GM12892 (cell line): ENCODE measurements around the gene TNFAIP2.
"Not testable (repeated sequence)": the region's sequence is repeated elsewhere in the genome, so short reads cannot be mapped to it uniquely, and the experiment has no call there.

Source experiments
- POLR2A ChIP-seq: IDR thresholded peaks from 2 replicates; pipeline ENCODE4 v1.6.1; 2011; ENCODE audit warnings: low read depth, low read length, control low read depth
- TAF1 ChIP-seq: IDR thresholded peaks from 2 replicates; pipeline ENCODE4 v1.6.1; 2011; ENCODE audit warnings: low read depth, mild to moderate bottlenecking, control low read depth, low read length, borderline replicate concordance

- TF ChIP-seq POLR2A, TAF1: not testable (repeated sequence)
Measured at GRCh38 chr14:103115086-103115679, 8.1 kb upstream of the TNFAIP2 start.
